Prostate gland (tissue), 2 donors: ENCODE data around the gene SEPSECS.

Experiments
- CTCF ChIP-seq, 4 experiments: fragments of 200-600 bp in 2 of 4; fragments of 450-650 bp in 2 of 4; sonication (generic) in 2 of 4; IDR thresholded peaks; 1 replicate in 3 of 4; 2 replicates in 1 of 4; pipeline ENCODE4 v1.5.1; 2016 to 2019; ENCODE audit warnings: antibody characterized with exemption in 4 of 4, mild to moderate bottlenecking in 2 of 4, moderate library complexity in 2 of 4
- POLR2A ChIP-seq: fragments of 450-650 bp; IDR thresholded peaks from one replicate; pipeline ENCODE4 v1.6.1; 2016; ENCODE audit warnings: antibody characterized with exemption, mild to moderate bottlenecking
- POLR2AphosphoS5 ChIP-seq: sonication (generic); formaldehyde crosslinking; IDR thresholded peaks from one replicate; pipeline ENCODE4 v1.6.1; 2017; ENCODE audit warnings: antibody characterized with exemption

GRCh38 chr4:25198713-25199112, 38.5 kb upstream of the SEPSECS start:
- TF ChIP-seq POLR2A (no peak), POLR2AphosphoS5 (no peak), CTCF (IDR thresholded peaks at IDR 0.05) (no peak)
